A673 (cell line): ENCODE measurements around the gene SREBF2. TPM values are rescaled to one million over a fixed set of nuclear protein-coding genes. Genes with fewer than 3 reads are reported as not detected.

Source experiments
- BruUV-seq: library from RNA; stranded (reverse); fragments of 400-500 nt; replicated peaks from 2 replicates; lab custom pipeline; 2021; lab: Mats Ljungman, UMichigan
- CTCF ChIA-PET: fragments of 300-600 bp; sonication (Branson Sonifier 250); formaldehyde crosslinking; loops from one replicate; lab custom pipeline; 2022; ENCODE audit warnings: antibody characterized with exemption; lab: Charles Lee
- POLR2A ChIA-PET: fragments of 300-600 bp; sonication (Branson Sonifier 250); formaldehyde crosslinking; loops from one replicate; lab custom pipeline; 2022; ENCODE audit warnings: antibody characterized with exemption; ENCODE audit not compliant: low non-redundant PET; lab: Charles Lee
- DNase-seq: peaks from one replicate; pipeline ENCODE4 v3.0.0-alpha.2; 2015; ENCODE audit warnings: low spot score
- H3K27ac ChIP-seq: fragments of 200-600 bp; sonication (generic); 2 replicates; pipeline ENCODE4 v1.5.1; 2016; ENCODE audit warnings: mixed run types, low read depth, mild to moderate bottlenecking, mixed read lengths, antibody characterized with exemption, low read length; ENCODE audit not compliant: poor library complexity, severe bottlenecking
- H3K27me3 ChIP-seq: fragments of 200-600 bp; sonication (generic); replicated peaks from 2 replicates; pipeline ENCODE4 v1.6.1; 2017; ENCODE audit warnings: mixed run types, low read depth, mild to moderate bottlenecking, mixed read lengths, antibody characterized with exemption, low read length; ENCODE audit not compliant: insufficient read depth, poor library complexity
- H3K36me3 ChIP-seq: fragments of 200-600 bp; sonication (generic); 2 replicates; pipeline ENCODE4 v1.6.1; 2016; ENCODE audit warnings: mixed run types, mild to moderate bottlenecking, mixed read lengths, antibody characterized with exemption, low read length; ENCODE audit not compliant: insufficient read depth, poor library complexity, severe bottlenecking
- H3K4me1 ChIP-seq: fragments of 200-600 bp; sonication (generic); 2 replicates; pipeline ENCODE4 v1.6.1; 2017; ENCODE audit warnings: mixed run types, mild to moderate bottlenecking, mixed read lengths, antibody characterized with exemption, low read length; ENCODE audit not compliant: insufficient read depth, poor library complexity, severe bottlenecking
- H3K4me3 ChIP-seq: fragments of 200-600 bp; sonication (generic); 2 replicates; pipeline ENCODE4 v1.5.1; 2016; ENCODE audit warnings: low read depth, mixed run types, mild to moderate bottlenecking, mixed read lengths, low read length; ENCODE audit not compliant: poor library complexity, severe bottlenecking
- H3K9me3 ChIP-seq: fragments of 200-600 bp; sonication (generic); 2 replicates; pipeline ENCODE4 v1.6.1; 2016; ENCODE audit warnings: mixed run types, low read depth, mild to moderate bottlenecking, mixed read lengths, antibody characterized with exemption, low read length; ENCODE audit not compliant: poor library complexity, severe bottlenecking
- CTCF ChIP-seq: fragments of 300-800, 200-600 bp; sonication (generic); conservative IDR thresholded peaks from 2 replicates; pipeline ENCODE4 v1.5.1; 2017; ENCODE audit warnings: low read depth, mild to moderate bottlenecking, antibody characterized with exemption, low read length, moderate library complexity, mixed read lengths
- EZH2 ChIP-seq: fragments of 200-600 bp; sonication (generic); IDR thresholded peaks from 2 replicates; pipeline ENCODE4 v1.6.1; 2017; ENCODE audit warnings: borderline replicate concordance, low read depth, mild to moderate bottlenecking, mixed read lengths, antibody characterized with exemption, low read length; ENCODE audit not compliant: poor library complexity, severe bottlenecking
- intact Hi-C: fragments of 100-400 bp; cut with micrococcal nuclease; formaldehyde crosslinking; loops from one replicate; pipeline ENCODE4 v1.10.0; 2022; ENCODE audit not compliant: unreplicated experiment
- total RNA-seq: library from RNA; stranded (reverse); gene quantifications from 2 replicates; pipeline ENCODE4 v1.2.3, GENCODE V29; 2021

SREBF2 gene
- total RNA-seq, 1 experiment from 2014 or later, result 141 TPM

GRCh38 chr22:41880653-41881052 is 47.7 kb downstream of the SREBF2 start:
- POLR2A ChIA-PET, result no interaction called here

GRCh38 chr22:41883400-41883799 is 50.5 kb downstream of the SREBF2 start:
- POLR2A ChIA-PET, result no interaction called here
- TF ChIP-seq EZH2 (no peak), CTCF (no peak)
- BruUV-seq, result no TSS peak
- no peaks in the 10 kb centered on the region for H3K9me3 ChIP-seq
- no peak overlapping the region for H3K27ac ChIP-seq
- peaks cover 97% of the 10 kb centered on the region for H3K36me3 ChIP-seq
- intact Hi-C loops, result no loop called here
- CTCF ChIA-PET, result no interaction called here
- no peaks in the 10 kb centered on the region for H3K27me3 ChIP-seq
- no peak for DNase-seq
- no peaks in the 10 kb centered on the region for H3K4me1 ChIP-seq
- no peak overlapping the region for H3K4me3 ChIP-seq

More at GRCh38 chr22:41880653-41881052, 47.7 kb downstream of the SREBF2 start:
- Histone ChIP-seq H3K9me3 (no peaks in the 10 kb centered on the region), H3K4me1 (no peaks in the 10 kb centered on the region), H3K4me3 (no peak overlapping the region), H3K27ac (no peak overlapping the region), H3K36me3 (peaks cover 99% of the 10 kb centered on the region), H3K27me3 (no peaks in the 10 kb centered on the region)
- CTCF ChIA-PET, result no interaction called here
- no TSS peak for BruUV-seq
- DNase-seq, result no peak
- TF ChIP-seq CTCF (no peak), EZH2 (no peak)
- intact Hi-C loops, result no loop called here

- intact Hi-C loops, result no loop called here
- no peak overlapping the region for H3K27ac ChIP-seq
- no peak for TF ChIP-seq CTCF
- TF ChIP-seq EZH2, result no peak
- peaks cover 98% of the 10 kb centered on the region for H3K36me3 ChIP-seq
- no peaks in the 10 kb centered on the region for H3K27me3 ChIP-seq
- CTCF ChIA-PET, result no interaction called here
- BruUV-seq, result no TSS peak
- H3K4me3 ChIP-seq, result no peak overlapping the region
- POLR2A ChIA-PET, result no interaction called here
- H3K9me3 ChIP-seq, result no peaks in the 10 kb centered on the region
- no peak for DNase-seq
- H3K4me1 ChIP-seq, result no peaks in the 10 kb centered on the region
Observed at GRCh38 chr22:41885116-41885515, 52.2 kb downstream of the SREBF2 start.
